GM04503 (cell line): Measurements from ENCODE around the gene PPP1R15B.
"Not testable (repeated sequence)": the region's sequence is repeated elsewhere in the genome, so short reads cannot be mapped to it uniquely, and the experiment has no call there.

Experiments used
- DNase-seq: peaks from one replicate; pipeline ENCODE4 v3.0.0-alpha.2; 2012; ENCODE audit warnings: low read depth

Gene PPP1R15B

DNA sequence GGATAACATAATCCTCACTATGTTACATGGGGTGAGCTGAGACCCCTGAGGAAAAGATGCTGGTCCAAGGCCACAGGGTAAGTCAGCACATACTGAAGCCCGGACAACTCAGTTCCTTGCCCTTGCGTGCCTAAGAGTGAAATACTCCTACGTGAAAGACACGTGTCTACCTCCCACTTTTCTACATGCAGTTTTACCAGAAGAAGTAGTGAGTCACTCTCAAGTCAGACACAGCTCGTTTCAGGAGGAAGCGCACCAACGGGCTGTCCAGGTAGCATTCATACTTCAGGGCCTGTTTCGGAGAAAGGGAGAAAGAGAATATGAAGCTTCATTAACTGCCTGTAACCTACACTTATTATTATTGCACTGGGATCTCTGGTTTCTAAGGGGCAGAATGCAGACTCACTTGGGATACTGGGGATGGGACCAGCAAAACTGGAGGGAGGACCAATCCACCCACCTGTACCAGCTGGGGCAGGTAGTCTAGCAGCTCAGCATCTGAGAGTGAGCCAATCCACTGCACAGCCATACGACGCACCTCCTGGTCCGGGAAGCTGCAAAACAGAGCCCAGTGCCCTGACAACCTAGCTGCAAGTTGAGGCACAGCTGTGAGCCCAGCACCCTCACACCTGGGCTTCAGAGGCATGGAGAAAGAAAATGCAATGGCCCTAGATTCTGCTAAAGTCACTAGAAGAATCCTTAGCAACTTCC is 32.4 kb upstream of the PPP1R15B start:
- DNase-seq, result no peak

DNA sequence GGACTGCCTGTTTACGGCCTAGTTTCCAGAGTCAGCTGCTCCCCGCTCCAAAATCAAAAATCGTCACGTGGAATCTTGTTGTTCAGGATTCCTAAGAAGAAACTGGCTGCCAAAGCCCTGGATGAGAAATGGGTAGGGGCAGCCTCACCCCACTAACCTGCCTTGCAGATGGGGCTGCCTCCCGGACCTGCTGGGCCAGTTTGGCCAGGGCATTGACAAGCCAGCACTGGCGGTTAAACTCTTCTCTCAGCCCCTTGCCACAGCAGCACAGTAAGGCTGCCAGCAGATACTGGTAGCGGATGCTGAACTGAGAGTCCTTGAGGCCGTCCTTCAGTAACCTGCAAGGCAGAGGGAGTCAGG is 31.6 kb upstream of the PPP1R15B start:
- DNase-seq, result no peak

DNA sequence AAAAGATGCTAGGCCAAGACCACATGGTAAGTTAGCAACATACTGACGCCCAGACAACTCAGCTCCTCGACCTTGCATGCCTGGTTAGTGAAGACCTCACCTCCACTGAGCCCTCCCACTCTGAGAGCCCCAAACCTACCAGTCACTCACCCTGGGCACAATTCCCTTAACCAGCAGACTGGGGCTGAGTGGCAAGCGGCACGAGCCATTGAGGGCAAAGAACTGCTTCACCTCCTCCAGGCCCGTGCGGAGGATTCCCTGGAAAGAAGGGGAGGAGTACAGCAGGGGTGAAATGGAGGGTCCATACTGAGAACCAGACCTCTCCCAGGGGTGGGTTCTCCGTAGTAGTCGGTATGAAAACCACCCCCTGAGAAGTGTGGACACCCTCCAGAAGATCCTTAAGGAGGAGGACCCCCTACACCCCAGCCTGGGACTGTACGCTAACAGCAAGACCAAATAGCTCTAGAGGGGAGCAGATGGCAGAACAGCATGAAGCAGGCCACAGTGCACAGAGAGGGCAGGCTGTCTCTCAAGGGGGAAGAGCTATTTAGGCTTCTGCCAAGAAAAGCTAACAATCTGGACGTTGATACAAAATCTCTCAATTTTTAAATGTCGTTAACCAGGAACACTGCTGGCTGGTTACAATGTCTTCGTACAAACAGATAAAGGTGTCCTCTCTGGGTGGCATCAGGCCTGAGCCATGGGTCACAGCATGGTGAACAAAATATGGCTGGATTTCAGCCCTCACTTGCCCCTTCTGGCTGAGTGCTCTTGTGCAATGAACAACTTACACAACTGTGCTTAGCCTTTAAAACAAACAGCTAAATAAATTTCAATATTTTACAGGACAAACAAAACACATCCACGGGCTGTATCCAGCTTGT is 31.0 kb upstream of the PPP1R15B start:
- DNase-seq, result no peak

DNA sequence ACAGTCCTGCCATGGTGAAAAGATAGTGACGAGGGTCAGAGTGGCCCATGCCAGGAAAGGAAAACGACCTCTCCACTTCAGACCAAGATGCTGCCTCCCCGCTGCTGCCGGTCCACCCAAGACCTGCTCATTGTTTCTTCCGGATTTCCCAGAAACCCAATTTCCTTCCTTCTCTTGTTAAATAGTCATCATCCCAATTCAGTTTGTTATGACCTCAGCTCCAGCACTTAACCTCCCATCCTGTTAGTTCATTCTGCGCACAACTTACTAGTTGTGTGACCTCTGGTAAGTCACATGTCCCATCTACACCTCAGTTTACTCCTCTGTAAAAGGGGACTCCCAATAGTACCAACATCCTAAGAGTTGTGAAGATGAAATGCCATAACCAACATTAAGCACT is 29.9 kb upstream of the PPP1R15B start:
- DNase-seq, result no peak

DNA sequence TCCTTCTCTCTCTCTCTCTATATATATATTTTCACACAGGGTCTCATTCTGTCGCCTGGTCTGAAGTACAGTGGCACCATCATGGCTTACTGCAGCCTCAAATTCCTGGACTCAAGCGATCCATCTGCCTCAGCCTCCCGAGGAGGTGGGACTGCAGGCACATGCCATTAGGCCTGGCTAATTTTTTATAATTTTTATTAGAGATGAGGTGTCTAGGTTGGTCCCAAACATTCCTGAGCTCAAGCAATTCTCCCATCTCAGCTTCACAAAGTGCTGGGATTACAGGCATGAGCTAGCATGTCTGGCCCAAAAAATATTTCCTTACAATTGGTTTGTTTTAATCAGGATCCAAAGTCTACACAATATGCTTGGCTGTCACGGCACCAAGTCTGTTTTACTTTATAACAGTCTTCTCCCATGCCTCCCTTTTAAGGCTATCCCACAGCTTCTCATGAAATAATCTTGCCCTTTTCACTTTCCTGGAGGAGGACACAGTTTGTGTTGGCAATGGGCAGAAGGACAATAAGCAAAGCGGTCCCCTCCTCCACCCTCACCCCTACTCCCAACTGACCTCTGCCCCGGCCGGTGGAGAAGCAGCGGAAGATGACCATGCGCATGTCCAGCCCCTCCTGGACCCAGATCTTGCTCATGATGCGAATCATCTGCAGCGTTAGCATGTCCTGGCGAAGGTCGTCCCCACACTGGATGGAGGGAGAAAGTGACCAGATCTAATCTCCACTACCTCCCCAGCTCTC is 28.2 kb upstream of the PPP1R15B start:
- DNase-seq, result no peak

DNA sequence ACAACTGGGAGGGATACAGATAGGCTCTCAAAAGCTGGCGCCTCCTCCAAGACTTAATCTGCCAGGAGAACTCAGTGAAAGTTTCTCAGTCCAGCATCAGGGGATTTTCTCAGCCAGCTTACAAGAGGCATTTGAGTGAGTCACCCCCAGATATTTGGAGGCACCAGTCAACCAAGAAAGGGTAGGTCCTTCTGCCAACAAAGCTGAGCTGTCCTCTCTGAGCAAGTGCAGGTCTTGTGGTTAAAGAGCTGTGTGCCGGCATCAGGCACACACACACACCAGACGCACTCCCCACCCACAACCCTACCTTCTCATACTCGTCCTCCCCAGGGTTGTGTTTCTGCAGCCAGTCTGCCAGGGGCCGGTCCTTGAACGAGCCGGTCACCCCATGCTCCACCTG is 27.0 kb upstream of the PPP1R15B start:
- DNase-seq, result peak; percentile 98

DNA sequence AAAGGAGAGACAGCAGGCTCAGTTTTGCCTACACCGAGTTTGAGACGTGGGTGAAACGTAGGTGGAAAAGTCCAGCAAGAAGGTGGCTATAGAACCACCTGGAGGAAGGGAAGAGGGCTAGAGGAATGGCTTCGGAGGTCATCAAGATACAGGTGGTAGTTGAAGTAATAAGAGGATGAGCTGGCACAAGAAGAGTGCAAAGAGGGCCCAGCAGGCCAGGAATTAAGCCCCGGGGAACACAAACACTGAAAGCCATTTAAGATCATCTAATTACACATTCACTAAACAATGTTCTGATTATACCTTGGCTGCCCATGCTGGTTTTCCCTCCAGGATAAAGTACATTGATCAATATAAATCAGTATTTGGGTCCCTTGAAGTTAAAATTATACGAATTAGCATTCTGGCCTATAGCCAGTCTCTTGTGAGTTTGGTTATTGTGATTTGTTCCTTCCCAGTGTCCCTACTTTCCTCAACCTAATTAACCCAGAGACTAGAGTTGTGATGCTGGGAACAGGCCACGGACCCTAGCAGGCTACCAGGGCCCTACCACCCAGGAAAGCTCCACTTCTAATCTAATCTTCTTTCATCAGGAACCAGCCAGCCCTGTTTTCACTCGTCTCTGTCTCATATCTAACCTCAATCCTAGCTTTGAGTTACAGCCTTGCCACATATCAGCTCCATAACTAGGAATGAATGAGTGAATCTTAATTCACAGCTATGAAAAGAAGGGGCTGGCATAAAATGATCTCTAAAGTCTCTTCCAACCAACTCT is 26.4 kb upstream of the PPP1R15B start:
- no peak for DNase-seq

DNA sequence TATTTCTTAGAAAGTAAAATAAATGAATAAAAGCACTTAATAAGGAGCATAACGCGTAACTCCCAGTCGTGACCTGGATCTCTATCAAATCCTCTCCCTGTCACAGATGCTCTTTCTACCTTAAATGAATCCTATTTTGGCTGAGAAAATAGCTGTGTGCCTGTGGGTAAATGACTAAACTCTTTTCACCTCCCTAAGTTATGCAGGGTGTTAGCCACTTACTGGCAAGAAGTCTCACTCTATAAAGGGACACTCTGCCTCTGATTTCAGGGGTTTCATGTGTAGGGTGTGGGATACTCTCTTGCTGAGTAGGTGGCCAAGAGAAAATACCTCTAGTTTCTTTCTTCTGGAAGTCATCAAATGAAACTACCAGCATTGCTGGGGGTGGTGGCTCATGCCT is 24.3 kb upstream of the PPP1R15B start:
- no peak for DNase-seq

DNA sequence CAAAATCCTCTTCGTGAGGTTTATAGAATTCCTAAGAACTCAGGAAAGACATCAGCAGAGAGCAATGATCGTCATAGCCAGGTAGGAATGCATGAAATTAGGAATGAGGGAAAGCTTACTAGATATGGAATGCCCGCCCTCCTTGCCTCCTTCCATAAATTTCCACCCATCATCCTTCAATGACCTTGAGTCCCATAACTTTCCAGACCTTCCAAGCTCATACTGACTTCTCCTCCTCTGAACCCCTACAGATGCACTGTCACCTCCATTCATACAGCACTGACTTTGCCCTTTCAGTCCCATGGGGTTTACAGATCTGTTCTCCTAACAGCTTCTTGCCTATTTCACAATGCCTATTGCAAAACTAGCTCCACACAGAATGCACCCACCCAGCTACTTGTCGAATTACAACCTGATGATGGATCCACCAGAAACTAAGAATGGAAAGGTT is 23.8 kb upstream of the PPP1R15B start:
- DNase-seq, result no peak

DNA sequence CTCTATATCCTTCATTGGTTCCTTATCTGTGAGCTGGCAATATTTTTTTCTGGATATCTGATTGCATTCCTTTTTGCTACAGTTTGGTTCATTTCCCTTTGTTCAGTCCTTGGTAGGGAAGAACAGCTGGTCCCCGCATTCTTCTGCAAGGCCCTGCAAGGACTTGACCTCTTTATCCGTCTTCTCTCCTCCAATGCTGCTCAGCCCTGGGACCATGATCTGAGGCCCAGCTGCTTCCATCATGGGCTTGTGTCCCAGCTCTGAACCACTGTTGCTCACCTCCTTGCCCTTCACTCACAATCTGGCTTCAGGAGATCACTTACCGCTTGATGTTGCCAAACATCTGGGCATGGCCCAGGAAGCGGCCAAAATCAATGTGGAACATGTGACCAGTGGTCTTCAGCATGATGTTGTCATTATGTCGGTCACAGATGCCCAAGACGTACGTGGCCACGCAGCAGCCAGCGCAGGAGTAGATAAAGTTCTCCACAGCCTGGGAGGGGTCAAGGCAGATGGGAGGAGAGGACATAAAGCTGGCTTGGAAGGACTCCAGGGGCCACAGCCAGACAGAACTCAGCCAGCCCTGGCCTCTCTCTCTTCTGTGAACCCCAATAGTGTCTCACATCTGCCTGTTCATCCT is 22.6 kb upstream of the PPP1R15B start:
- no peak for DNase-seq

DNA sequence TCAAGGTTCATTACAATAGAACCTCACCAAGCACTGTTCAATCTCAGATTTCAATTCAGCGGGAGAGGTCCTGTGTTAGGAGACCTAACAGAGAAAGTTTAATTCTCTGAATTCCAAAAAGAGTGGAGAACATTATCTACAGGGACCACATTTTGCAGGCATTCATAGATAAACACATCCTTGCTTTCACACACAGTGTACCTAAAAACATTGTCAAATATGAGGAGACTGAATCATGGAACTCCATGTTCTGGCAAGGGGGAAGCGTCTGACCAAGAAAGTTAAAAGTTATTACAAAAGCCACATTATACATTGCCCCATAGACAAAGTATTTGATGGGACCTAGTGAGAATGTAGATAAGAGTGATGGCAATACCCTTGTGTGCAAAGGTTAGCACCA is 21.1 kb upstream of the PPP1R15B start:
- no peak for DNase-seq

DNA sequence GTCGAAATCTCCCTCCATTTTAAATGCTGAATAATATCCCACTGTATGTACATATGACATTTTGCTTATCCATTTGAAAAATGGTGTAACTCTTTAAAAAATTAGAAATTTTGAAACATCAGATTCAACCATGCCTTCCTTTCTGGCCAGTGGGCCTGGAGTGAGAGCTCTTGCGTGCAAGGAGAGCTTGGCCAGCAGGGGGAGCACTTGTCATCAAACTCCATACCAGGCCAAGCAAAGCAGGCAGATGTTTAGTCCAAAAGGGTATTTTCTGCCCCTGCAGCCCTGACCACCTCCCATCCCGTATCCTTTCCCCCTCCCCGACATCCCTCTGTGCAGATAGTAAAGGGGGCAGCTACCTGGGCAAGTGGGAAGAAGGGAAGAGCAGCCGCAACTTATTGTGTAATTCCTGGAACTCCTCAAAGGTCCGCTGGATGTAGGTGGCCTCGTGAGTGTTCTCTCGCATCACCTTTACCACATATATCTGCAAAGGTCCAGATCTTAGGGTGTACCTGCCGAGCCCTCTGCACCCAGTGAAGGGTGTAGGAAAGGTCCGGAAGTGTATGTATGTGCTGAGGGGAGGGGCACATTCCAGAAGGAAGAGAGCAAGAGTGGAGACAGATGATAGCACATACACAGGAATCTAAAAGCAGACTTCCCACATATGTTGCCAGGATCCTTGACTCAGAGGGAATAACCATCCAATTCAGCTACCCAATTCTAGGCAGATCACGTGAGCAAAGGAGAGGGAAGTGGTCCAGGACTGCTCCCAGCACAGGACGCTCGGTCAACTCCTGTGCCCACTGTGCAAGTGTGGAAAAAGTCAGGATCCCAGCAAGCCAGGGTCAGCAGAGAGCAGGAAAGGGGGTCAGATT is 19.9 kb upstream of the PPP1R15B start:
- DNase-seq, result no peak

DNA sequence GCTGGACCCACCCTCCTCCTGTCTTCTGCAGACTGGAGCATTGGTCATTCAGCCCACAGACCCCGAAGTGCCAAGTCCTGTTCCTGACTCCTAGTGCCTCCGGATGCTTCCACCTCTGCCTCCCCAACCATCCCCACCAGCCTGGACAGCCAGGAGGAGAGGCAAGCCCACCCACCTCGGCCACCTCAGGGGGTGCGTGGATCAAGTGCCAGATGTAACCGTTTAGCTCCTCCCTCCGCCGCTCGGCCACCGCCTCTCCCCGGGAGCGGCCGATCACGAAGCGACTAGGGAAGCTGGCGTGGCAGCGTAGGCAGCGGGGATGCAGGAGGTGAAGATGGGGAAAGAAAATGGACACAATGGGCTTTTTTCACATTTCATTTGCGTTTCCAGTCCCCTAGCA is 18.1 kb upstream of the PPP1R15B start:
- no peak for DNase-seq

DNA sequence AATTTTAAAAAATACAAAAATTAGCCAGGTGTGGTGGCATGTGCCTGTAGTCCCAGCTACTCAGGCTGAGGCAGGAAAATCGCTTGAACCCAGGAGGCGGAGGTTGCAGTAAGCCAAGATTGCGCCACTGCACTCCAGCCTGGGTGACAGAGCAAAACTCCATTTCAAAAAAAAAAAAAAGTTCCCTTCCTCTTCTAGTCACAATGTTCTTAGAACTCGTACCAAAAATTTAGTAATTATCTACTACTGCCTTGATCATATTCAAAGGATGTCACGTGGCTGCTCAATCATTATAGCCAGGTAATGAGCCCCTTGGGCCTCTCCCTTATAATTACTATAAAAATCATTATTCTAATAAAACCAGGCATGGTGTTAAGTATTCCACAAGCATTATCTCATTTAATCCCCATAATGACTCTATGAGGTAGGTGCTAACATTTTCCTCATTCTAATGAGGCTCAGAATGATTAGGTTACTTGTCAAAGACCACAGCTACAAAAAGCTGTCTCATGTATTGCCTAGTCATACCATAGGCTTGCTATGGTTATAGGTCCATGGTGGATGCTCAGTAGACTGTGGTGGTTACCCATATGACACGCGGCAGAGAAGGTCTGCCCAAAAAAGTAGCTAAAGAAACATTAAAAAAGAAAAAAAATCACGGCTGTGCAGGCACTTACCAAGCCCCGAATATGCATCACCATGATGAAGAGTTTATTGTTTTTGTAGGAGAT is 15.5 kb upstream of the PPP1R15B start:
- no peak for DNase-seq

DNA sequence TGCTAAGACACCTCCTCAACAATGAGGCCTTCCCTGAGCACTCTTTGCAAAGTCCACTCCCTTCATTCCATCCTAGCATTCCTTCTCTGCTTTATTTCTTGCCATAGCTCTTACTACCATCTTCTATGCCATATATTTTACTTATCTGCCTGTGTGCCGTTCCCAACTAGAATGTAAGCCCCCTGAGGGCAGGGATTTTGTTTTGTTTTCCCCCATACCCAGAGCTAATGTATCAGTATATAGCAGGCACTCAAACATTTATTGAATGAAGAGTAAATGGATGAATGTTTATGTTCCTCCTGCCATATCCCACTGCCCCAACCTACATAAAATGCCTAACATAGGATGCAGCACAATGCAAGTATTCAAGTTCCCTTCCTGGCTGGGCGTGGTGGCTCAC is 14.9 kb upstream of the PPP1R15B start:
- no peak for DNase-seq

DNA sequence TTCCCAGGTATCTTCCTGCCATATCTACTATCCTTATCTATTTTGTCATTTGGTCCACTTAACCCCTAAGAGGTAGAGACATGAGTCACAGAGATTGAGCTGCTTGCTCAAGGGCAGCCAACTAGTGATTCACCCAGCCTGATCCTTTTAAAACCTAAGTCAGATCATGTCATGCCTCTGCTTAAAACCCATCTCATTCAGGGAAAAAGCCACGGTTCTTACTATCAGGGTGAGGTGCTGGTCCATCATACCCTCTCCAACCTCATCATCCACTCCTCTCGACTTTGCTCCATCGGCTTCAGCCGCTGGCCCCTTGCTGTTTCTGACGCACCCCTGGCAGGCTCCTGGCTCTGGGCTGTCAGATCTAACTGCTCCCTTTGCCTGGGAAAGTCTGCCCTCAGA is 14.4 kb upstream of the PPP1R15B start:
- no peak for DNase-seq

DNA sequence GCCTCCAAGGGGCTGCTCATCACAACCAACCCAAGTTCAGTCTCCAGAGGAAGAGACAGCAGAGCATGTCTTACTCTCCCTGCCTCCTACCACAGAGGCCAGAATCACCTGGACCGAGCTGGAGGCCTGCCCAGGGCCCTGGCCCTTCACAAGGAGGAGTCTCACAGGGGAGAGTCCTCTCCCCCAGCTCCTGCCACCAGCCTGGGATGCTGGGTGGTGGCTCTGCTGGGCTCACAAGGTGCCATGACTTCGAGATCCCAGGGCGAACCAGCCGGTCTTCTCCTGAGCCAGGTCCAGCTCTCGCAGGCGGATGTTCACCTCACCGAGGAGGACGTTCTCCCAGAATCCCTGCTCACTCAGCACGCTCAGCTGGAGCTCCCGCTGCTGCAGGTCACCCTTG is 13.0 kb upstream of the PPP1R15B start:
- DNase-seq, result no peak

DNA sequence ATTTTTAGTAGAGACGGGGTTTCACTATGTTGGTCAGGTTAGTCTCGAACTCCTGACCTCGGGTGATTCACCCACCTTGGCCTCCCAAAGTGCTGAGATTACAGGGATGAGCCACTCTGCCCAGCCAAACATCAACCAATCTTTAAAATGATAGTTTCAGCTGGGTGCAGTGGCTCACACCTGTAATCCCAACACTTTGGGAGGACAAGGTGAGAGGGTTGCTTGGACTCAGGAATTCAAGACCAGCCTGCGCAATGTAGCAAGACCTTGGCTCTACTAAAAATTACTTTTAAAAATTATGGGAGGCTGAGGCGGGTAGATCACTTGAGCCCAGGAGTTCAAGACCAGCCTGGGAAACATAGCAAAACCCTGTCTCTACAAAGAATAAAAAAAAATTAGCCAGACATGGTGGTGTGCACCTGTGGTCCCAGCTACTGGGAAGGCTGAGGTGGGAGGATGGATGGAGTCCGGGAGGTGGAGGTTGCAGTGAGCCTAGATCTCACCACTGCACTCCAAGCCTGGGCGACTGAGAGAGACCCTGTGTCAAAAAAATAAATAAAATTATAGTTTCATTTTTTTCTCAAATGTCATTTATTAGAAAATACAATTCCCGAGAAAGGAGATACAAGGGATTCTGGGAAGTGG is 10.6 kb upstream of the PPP1R15B start:
- not testable (repeated sequence) for DNase-seq

DNA sequence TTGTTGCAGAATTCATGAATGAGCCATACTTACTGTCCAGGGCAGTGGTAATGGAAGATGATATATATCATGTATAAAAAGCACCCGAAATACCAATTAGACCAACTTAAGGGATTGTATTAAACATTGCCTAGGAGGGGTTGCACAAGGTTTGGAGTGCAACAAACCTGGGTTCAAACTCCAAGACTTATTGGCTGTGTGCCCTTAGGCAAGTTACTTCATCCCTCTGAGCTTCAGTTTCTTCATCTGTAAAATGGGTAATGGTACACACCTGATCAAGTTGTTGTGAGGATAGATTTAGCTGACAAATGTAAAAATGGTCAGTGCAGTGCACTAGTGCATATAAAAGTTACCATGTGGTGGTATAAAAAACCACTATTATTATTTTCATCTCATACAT is 9.8 kb upstream of the PPP1R15B start:
- DNase-seq, result no peak
